ENCODE measurements around the gene NRP2. TPM values are rescaled to one million over a fixed set of nuclear protein-coding genes. Genes with fewer than 3 reads are reported as not detected.

Gene NRP2
- total RNA-seq, 1 experiment from 2014 or later: 1.2 TPM

GRCh38 chr2:205768341-205768740 is 86.0 kb downstream of the NRP2 start:
- no peak overlapping the region for H3K27ac ChIP-seq (ENCODE audit: low read depth, low read length)
- TF ChIP-seq MAX (IDR thresholded peaks at IDR 0.05) (no peak), CEBPB (IDR thresholded peaks at IDR 0.05; ENCODE audit: low read depth) (no peak), CTCF (IDR thresholded peaks at IDR 0.05 in 2 of 3, conservative IDR thresholded peaks at IDR 0.05 in 1 of 3; ENCODE audit: borderline replicate concordance in 1 of 3, insufficient read depth in 1 of 3, low read depth in 2 of 3, low read length in 2 of 3) (no peak), ATF3 (IDR thresholded peaks at IDR 0.05) (no peak), JUND (IDR thresholded peaks at IDR 0.05) (no peak), ELF1 (IDR thresholded peaks at IDR 0.05; ENCODE audit: borderline replicate concordance, low read depth) (no peak), SIN3A (IDR thresholded peaks at IDR 0.05; ENCODE audit: low read depth) (no peak), CBX3 (IDR thresholded peaks at IDR 0.05; ENCODE audit: low read depth) (no peak)
- RAD21 ChIA-PET (ENCODE audit: low non-redundant PET in 1 of 2, low total read pairs in 2 of 2, uncharacterized antibody in 2 of 2, unreplicated experiment in 2 of 2): no interaction called here
- no peaks in the 10 kb centered on the region for H4K20me1 ChIP-seq (ENCODE audit: insufficient read depth)
- intact Hi-C loops (cut with micrococcal nuclease): no loop called here
- peaks cover 6% of the 10 kb centered on the region; the same call in 1 of the 2 replicates for H3K27me3 ChIP-seq (ENCODE audit: insufficient read depth, low read length)
- no TSS peak for BruUV-seq (replicated peaks)
- no peaks in the 10 kb centered on the region for H3K79me2 ChIP-seq (ENCODE audit: insufficient read depth, low read length)
- no peaks in the 10 kb centered on the region for H3K9me2 ChIP-seq (ENCODE audit: insufficient read depth)
- no peaks in the 10 kb centered on the region for H3K36me3 ChIP-seq (ENCODE audit: control insufficient read depth in 1 of 2, insufficient read depth in 2 of 2, low read length in 2 of 2)
- DNase-seq (ENCODE audit: low read depth, low spot score): no peak
- H3K9me3 ChIP-seq (ENCODE audit: control insufficient read depth in 1 of 2, insufficient read depth in 1 of 2, low read depth in 1 of 2, low read length in 2 of 2): no peaks in the 10 kb centered on the region
- ATAC-seq: no peak
- no peak overlapping the region for H3K4me3 ChIP-seq (replicated peaks in 1 of 2; ENCODE audit: low read depth in 1 of 2, low read length in 2 of 2)
- no peak overlapping the region for H2AFZ ChIP-seq (ENCODE audit: low read depth, low read length, poor library complexity, severe bottlenecking)
- H3K4me2 ChIP-seq (ENCODE audit: low read length): no peak overlapping the region
- peaks cover 9 to 30% of the 10 kb centered on the region in 2 experiments for H3K4me1 ChIP-seq (ENCODE audit: control insufficient read depth in 1 of 2, insufficient read depth in 2 of 2, low read length in 2 of 2)
- CTCF ChIA-PET: no interaction called here
- POLR2A ChIA-PET: no interaction called here
- H3K9ac ChIP-seq (ENCODE audit: low read length): no peak overlapping the region

Data from HCT116 (cell line).